Activated T-helper 1 cell treated with anti-CD3 and anti-CD28 coated beads, Interleukin-12 subunit alpha, Interleukin-12 subunit beta, Interleukin-2, Interleukin-4 antibody, amounts not matched to agents 30 ng/mL and 10 ng/mL and 1 ng/mL, durations not matched to agents 14 hours and 24 hours and 36 hours (primary cell): Measurements from ENCODE around the gene LILRB2. TPM values are rescaled to one million over a fixed set of nuclear protein-coding genes. Genes with fewer than 3 reads are reported as not detected.

Experiments
- DNase-seq: peaks from one replicate; pipeline ENCODE4 v3.0.0; 2021; ENCODE audit warnings: low spot score
- H3K27ac Mint-ChIP-seq: one replicate; pipeline ENCODE4 v1.8.0; 2021; ENCODE audit warnings: mild to moderate bottlenecking, mixed read lengths
- H3K27me3 Mint-ChIP-seq: one replicate; pipeline ENCODE4 v1.8.0; 2022; ENCODE audit warnings: mild to moderate bottlenecking, moderate library complexity, mixed read lengths; ENCODE audit not compliant: insufficient read depth
- H3K36me3 Mint-ChIP-seq: one replicate; pipeline ENCODE4 v1.8.0; 2021; ENCODE audit warnings: low read depth, mixed read lengths
- H3K4me1 Mint-ChIP-seq: one replicate; pipeline ENCODE4 v1.8.0; 2021; ENCODE audit warnings: low read depth, mixed read lengths
- H3K4me3 Mint-ChIP-seq: one replicate; pipeline ENCODE4 v1.8.0; 2021; ENCODE audit warnings: mild to moderate bottlenecking, moderate library complexity, mixed read lengths
- H3K9me3 Mint-ChIP-seq: one replicate; pipeline ENCODE4 v1.8.0; 2021; ENCODE audit warnings: mixed read lengths
- intact Hi-C: fragments of 100-400 bp; cut with micrococcal nuclease; formaldehyde crosslinking; loops from one replicate; pipeline ENCODE4 v1.15.1; 2024
- total RNA-seq: library from RNA; stranded (reverse); gene quantifications from 2 replicates; pipeline ENCODE4 v1.2.3, GENCODE V29; 2022

Gene LILRB2
- total RNA-seq, 1 donor from 2014 or later = not detected

GRCh38 chr19:54316746-54317107, 35.8 kb upstream of the LILRB2 start:
- intact Hi-C loops = no loop called here
- no peak for DNase-seq
- H3K27ac Mint-ChIP-seq = no peak overlapping the region
- no peaks in the 10 kb centered on the region for H3K9me3 Mint-ChIP-seq
- H3K4me3 Mint-ChIP-seq = no peak overlapping the region
- peaks cover 25% of the 10 kb centered on the region for H3K27me3 Mint-ChIP-seq
- H3K4me1 Mint-ChIP-seq = no peaks in the 10 kb centered on the region
- no peaks in the 10 kb centered on the region for H3K36me3 Mint-ChIP-seq

GRCh38 chr19:54315956-54316355, 35.0 kb upstream of the LILRB2 start:
- no peak for DNase-seq
- no peaks in the 10 kb centered on the region for H3K36me3 Mint-ChIP-seq
- no peak overlapping the region for H3K27ac Mint-ChIP-seq
- H3K9me3 Mint-ChIP-seq = no peaks in the 10 kb centered on the region
- intact Hi-C loops = no loop called here
- peaks cover 20% of the 10 kb centered on the region for H3K27me3 Mint-ChIP-seq
- no peak overlapping the region for H3K4me3 Mint-ChIP-seq
- H3K4me1 Mint-ChIP-seq = no peaks in the 10 kb centered on the region

- DNase-seq = no peak
- Mint-ChIP-seq H3K4me1 (no peaks in the 10 kb centered on the region), H3K27me3 (peaks cover 9% of the 10 kb centered on the region), H3K4me3 (no peak within 1 kb of the TSS), H3K36me3 (no peaks in the 10 kb centered on the region), H3K27ac (no peak within 1 kb of the TSS), H3K9me3 (no peaks in the 10 kb centered on the region)
- intact Hi-C loops = no loop called here
Measured at GRCh38 chr19:54312436-54313377, 31.8 kb upstream of the LILRB2 start, which contains the start of gene LILRA5. Gene LILRA5 (minus strand): TSS chr19:54313166. CDS start chr19:54313019, 147 bp downstream.

GRCh38 chr19:54312011-54312410, 31.1 kb upstream of the LILRB2 start:
- peaks cover 9% of the 10 kb centered on the region for H3K27me3 Mint-ChIP-seq
- H3K36me3 Mint-ChIP-seq = no peaks in the 10 kb centered on the region
- intact Hi-C loops = no loop called here
- no peak overlapping the region for H3K27ac Mint-ChIP-seq
- H3K4me1 Mint-ChIP-seq = no peaks in the 10 kb centered on the region
- DNase-seq = no peak
- H3K9me3 Mint-ChIP-seq = no peaks in the 10 kb centered on the region
- H3K4me3 Mint-ChIP-seq = no peak overlapping the region

GRCh38 chr19:54311486-54311885, 30.6 kb upstream of the LILRB2 start:
- H3K36me3 Mint-ChIP-seq = no peaks in the 10 kb centered on the region
- H3K27me3 Mint-ChIP-seq = peaks cover 9% of the 10 kb centered on the region
- DNase-seq = no peak
- no peak overlapping the region for H3K4me3 Mint-ChIP-seq
- no peaks in the 10 kb centered on the region for H3K4me1 Mint-ChIP-seq
- intact Hi-C loops = no loop called here
- H3K27ac Mint-ChIP-seq = no peak overlapping the region
- H3K9me3 Mint-ChIP-seq = no peaks in the 10 kb centered on the region

- Mint-ChIP-seq H3K4me1 (peaks cover under 1% of the 10 kb centered on the region), H3K27me3 (peaks cover 10% of the 10 kb centered on the region), H3K4me3 (no peak overlapping the region), H3K27ac (no peak overlapping the region), H3K9me3 (no peaks in the 10 kb centered on the region), H3K36me3 (no peaks in the 10 kb centered on the region)
- intact Hi-C loops = no loop called here
- no peak for DNase-seq
Measured at GRCh38 chr19:54310543-54310942, 29.6 kb upstream of the LILRB2 start.

- intact Hi-C loops = no loop called here
- no peak overlapping the region for H3K4me3 Mint-ChIP-seq
- H3K9me3 Mint-ChIP-seq = no peaks in the 10 kb centered on the region
- H3K36me3 Mint-ChIP-seq = no peaks in the 10 kb centered on the region
- H3K27me3 Mint-ChIP-seq = peaks cover 12% of the 10 kb centered on the region
- no peak for DNase-seq
- H3K27ac Mint-ChIP-seq = no peak overlapping the region
- peaks cover 8% of the 10 kb centered on the region for H3K4me1 Mint-ChIP-seq
Measured at GRCh38 chr19:54309811-54310210, 28.9 kb upstream of the LILRB2 start.

GRCh38 chr19:54307389-54308020, 26.6 kb upstream of the LILRB2 start:
- DNase-seq = no peak
- H3K4me3 Mint-ChIP-seq = no peak overlapping the region
- H3K4me1 Mint-ChIP-seq = peaks cover 22% of the 10 kb centered on the region
- intact Hi-C loops = no loop called here
- H3K27ac Mint-ChIP-seq = no peak overlapping the region
- H3K36me3 Mint-ChIP-seq = no peaks in the 10 kb centered on the region
- peaks cover 10% of the 10 kb centered on the region for H3K27me3 Mint-ChIP-seq
- H3K9me3 Mint-ChIP-seq = no peaks in the 10 kb centered on the region

GRCh38 chr19:54305141-54305540, 24.2 kb upstream of the LILRB2 start:
- Mint-ChIP-seq H3K4me1 (peaks cover 22% of the 10 kb centered on the region), H3K4me3 (no peak overlapping the region), H3K27me3 (peaks cover 11% of the 10 kb centered on the region), H3K36me3 (no peaks in the 10 kb centered on the region), H3K9me3 (no peaks in the 10 kb centered on the region), H3K27ac (no peak overlapping the region)
- no peak for DNase-seq
- intact Hi-C loops = no loop called here

GRCh38 chr19:54302257-54302656, 21.3 kb upstream of the LILRB2 start:
- H3K27me3 Mint-ChIP-seq = peaks cover 10% of the 10 kb centered on the region
- intact Hi-C loops = no loop called here
- no peak overlapping the region for H3K4me3 Mint-ChIP-seq
- no peak for DNase-seq
- no peaks in the 10 kb centered on the region for H3K9me3 Mint-ChIP-seq
- no peak overlapping the region for H3K27ac Mint-ChIP-seq
- peaks cover 22% of the 10 kb centered on the region for H3K4me1 Mint-ChIP-seq
- no peaks in the 10 kb centered on the region for H3K36me3 Mint-ChIP-seq

- H3K4me3 Mint-ChIP-seq = no peak overlapping the region
- H3K36me3 Mint-ChIP-seq = no peaks in the 10 kb centered on the region
- no peaks in the 10 kb centered on the region for H3K9me3 Mint-ChIP-seq
- H3K27me3 Mint-ChIP-seq = peaks cover 6% of the 10 kb centered on the region
- peaks cover 11% of the 10 kb centered on the region for H3K4me1 Mint-ChIP-seq
- DNase-seq = no peak
- H3K27ac Mint-ChIP-seq = no peak overlapping the region
- intact Hi-C loops = no loop called here
Measured at GRCh38 chr19:54299515-54299914, 18.6 kb upstream of the LILRB2 start.

- Mint-ChIP-seq H3K9me3 (no peaks in the 10 kb centered on the region), H3K4me1 (peaks cover 7% of the 10 kb centered on the region), H3K27me3 (peaks cover 6% of the 10 kb centered on the region), H3K36me3 (no peaks in the 10 kb centered on the region), H3K27ac (no peak overlapping the region), H3K4me3 (no peak overlapping the region)
- intact Hi-C loops = no loop called here
- no peak for DNase-seq
Measured at GRCh38 chr19:54299126-54299498, 18.2 kb upstream of the LILRB2 start.

GRCh38 chr19:54298357-54299125, 17.6 kb upstream of the LILRB2 start:
- intact Hi-C loops = no loop called here
- Mint-ChIP-seq H3K27me3 (peaks cover 1% of the 10 kb centered on the region), H3K9me3 (no peaks in the 10 kb centered on the region), H3K27ac (no peak overlapping the region), H3K4me3 (no peak overlapping the region), H3K4me1 (peaks cover 2% of the 10 kb centered on the region), H3K36me3 (no peaks in the 10 kb centered on the region)
- no peak for DNase-seq
